Liver (tissue), 9 donors: ENCODE measurements around the gene SBF2. TPM values are rescaled to one million over a fixed set of nuclear protein-coding genes. Genes with fewer than 3 reads are reported as not detected.

Experiments used
- DNase-seq: peaks from one replicate; pipeline ENCODE4 v3.0.0-alpha.2; 2017; ENCODE audit warnings: low spot score
- H3K27ac ChIP-seq, 2 donors: one replicate each; pipeline ENCODE4 v1.7.0; 2013; ENCODE audit warnings: inconsistent platforms in 2 of 2, low read length in 2 of 2, control low read depth in 1 of 2, low read depth in 1 of 2, mild to moderate bottlenecking in 1 of 2
- H3K27me3 ChIP-seq, 4 donors: one replicate each; pipeline versions ENCODE4 v1.6.1 to v1.7.0; 2013; ENCODE audit warnings: low read length in 3 of 4, inconsistent platforms in 1 of 4, mild to moderate bottlenecking in 1 of 4, moderate library complexity in 1 of 4; ENCODE audit not compliant: control insufficient read depth in 4 of 4, insufficient read depth in 4 of 4
- H3K36me3 ChIP-seq, 4 donors: one replicate each; pipeline versions ENCODE4 v1.6.1 to v1.7.0; 2013; ENCODE audit warnings: low read length in 3 of 4, mild to moderate bottlenecking in 3 of 4, low read depth in 1 of 4, moderate library complexity in 1 of 4; ENCODE audit not compliant: control insufficient read depth in 4 of 4, insufficient read depth in 3 of 4
- H3K4me1 ChIP-seq, 4 donors: one replicate each; pipeline versions ENCODE4 v1.6.1 to v1.7.0; 2013; ENCODE audit warnings: low read length in 3 of 4, mild to moderate bottlenecking in 3 of 4, moderate library complexity in 1 of 4; ENCODE audit not compliant: control insufficient read depth in 4 of 4, insufficient read depth in 4 of 4
- H3K4me3 ChIP-seq, 3 donors: one replicate each; pipeline versions ENCODE4 v1.6.1 to v1.7.0; 2013; ENCODE audit warnings: low read length in 3 of 3, control low read depth in 1 of 3, low read depth in 1 of 3, mild to moderate bottlenecking in 1 of 3
- H3K9ac ChIP-seq, 2 donors: one replicate each; pipeline ENCODE4 v1.7.0; 2013; ENCODE audit warnings: low read length in 2 of 2, mild to moderate bottlenecking in 2 of 2, moderate library complexity in 2 of 2, control low read depth in 1 of 2, low read depth in 1 of 2
- H3K9me3 ChIP-seq, 4 donors: one replicate each; pipeline versions ENCODE4 v1.6.1 to v1.7.0; 2013; ENCODE audit warnings: low read length in 3 of 4; ENCODE audit not compliant: control insufficient read depth in 4 of 4
- ATF3 ChIP-seq: IDR thresholded peaks from 2 replicates; pipeline ENCODE4 v1.6.1; 2016; ENCODE audit warnings: antibody characterized with exemption
- FOXA1 ChIP-seq: IDR thresholded peaks from 2 replicates; pipeline ENCODE4 v1.6.1; 2016; ENCODE audit warnings: antibody characterized with exemption
- FOXA2 ChIP-seq: IDR thresholded peaks from 2 replicates; pipeline ENCODE4 v1.6.1; 2016; ENCODE audit warnings: antibody characterized with exemption
- HNF4A ChIP-seq, 2 donors: conservative IDR thresholded peaks; 2 replicates each; pipeline ENCODE4 v1.6.1; 2016; ENCODE audit warnings: antibody characterized with exemption in 2 of 2, mild to moderate bottlenecking in 2 of 2
- HNF4G ChIP-seq: IDR thresholded peaks from 2 replicates; pipeline ENCODE4 v1.6.1; 2016; ENCODE audit warnings: antibody characterized with exemption
- JUND ChIP-seq, 2 donors: IDR thresholded peaks; 2 replicates each; pipeline ENCODE4 v1.6.1; 2016; ENCODE audit warnings: antibody characterized with exemption in 2 of 2
- MAX ChIP-seq: IDR thresholded peaks from 2 replicates; pipeline ENCODE4 v1.6.1; 2016; ENCODE audit warnings: antibody characterized with exemption
- NR2F2 ChIP-seq: IDR thresholded peaks from 2 replicates; pipeline ENCODE4 v1.6.1; 2016; ENCODE audit warnings: antibody characterized with exemption
- RAD21 ChIP-seq, 2 donors: IDR thresholded peaks; 2 replicates each; pipeline ENCODE4 v1.6.1; 2016; ENCODE audit warnings: antibody characterized with exemption in 2 of 2, mild to moderate bottlenecking in 2 of 2
- RXRA ChIP-seq, 2 donors: IDR thresholded peaks; 2 replicates each; pipeline ENCODE4 v1.6.1; 2017 to 2018; ENCODE audit warnings: antibody characterized with exemption in 2 of 2, mild to moderate bottlenecking in 1 of 2
- SP1 ChIP-seq: IDR thresholded peaks from 2 replicates; pipeline ENCODE4 v1.6.1; 2018; ENCODE audit warnings: antibody characterized with exemption, mild to moderate bottlenecking
- YY1 ChIP-seq: IDR thresholded peaks from 2 replicates; pipeline ENCODE4 v1.6.1; 2016; ENCODE audit warnings: antibody characterized with exemption, mild to moderate bottlenecking
- ZBTB33 ChIP-seq: IDR thresholded peaks from 2 replicates; pipeline ENCODE4 v1.6.1; 2016; ENCODE audit warnings: antibody characterized with exemption
- WGBS: extraction: QIAGEN DNeasy Blood & Tissue Kit; methylation state at CpG from one replicate; pipeline ENCODE4 v1.1.7; 2013; 5-methylcytosine and 5-hydroxymethylcytosine counted together
- polyA plus RNA-seq, 2 donors: library from polyadenylated mRNA; stranded (reverse) in 1 of 2; unstranded in 1 of 2; fragments of 200-250 nt in 1 of 2; fragments of >200 nt in 1 of 2; fragmentation: Nextera tagmentation in 1 of 2; extraction: Ambion mirVana in 1 of 2; gene quantifications; one replicate each; pipeline versions ENCODE4 v1.2.1 to v1.2.3, GENCODE V29; 2013 to 2015
- total RNA-seq, 2 donors: library from RNA; depleted of rRNA; stranded (reverse); fragments of >200 nt; gene quantifications; one replicate each; pipeline ENCODE4 v1.2.3, GENCODE V29; 2014
- TF ChIP-seq, protein P1 (sequence below): IDR thresholded peaks from 2 replicates; pipeline ENCODE4 v1.6.1; 2016; ENCODE audit warnings: antibody characterized with exemption, mild to moderate bottlenecking
- donor health status: healthy.
- donor health status: healthy.
- donor health status: healthy.
- donor health status: healthy.
- donor health status: healthy.

The SBF2 gene
- total and polyA plus RNA-seq, 4 donors: 7.5 to 31.3 (median 14.7) TPM

DNA sequence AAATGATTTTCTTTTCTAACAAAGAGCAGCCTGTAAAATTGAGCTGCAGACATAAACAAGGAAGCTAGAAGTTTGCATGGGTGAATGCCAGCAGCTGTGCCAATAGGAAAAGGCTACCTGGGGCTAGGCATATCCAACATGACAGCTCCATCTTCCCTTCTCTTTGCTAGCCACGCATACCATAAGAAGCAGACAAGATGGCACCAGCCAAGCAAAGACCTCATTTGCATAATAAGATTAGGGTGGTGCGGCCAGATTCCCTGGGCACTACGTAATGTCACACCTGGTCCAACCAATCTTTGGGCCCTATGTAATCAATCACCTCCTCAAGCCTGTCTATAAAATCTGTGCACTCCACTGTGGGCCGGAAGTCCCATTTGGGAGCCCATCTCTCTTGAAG lies 521.8 kb downstream of the SBF2 start:
- 98% methylated on average over 4 of the region's 4 CpGs for WGBS
- no peak for DNase-seq
- H3K9ac ChIP-seq: no peak overlapping the region
- peaks cover 0 to 8% (median 2%) of the 10 kb centered on the region in 4 donors for H3K4me1 ChIP-seq
- no peaks in the 10 kb centered on the region for H3K9me3 ChIP-seq
- no peak overlapping the region for H3K4me3 ChIP-seq
- H3K36me3 ChIP-seq: no peaks in the 10 kb centered on the region
- TF ChIP-seq, protein P1, sequence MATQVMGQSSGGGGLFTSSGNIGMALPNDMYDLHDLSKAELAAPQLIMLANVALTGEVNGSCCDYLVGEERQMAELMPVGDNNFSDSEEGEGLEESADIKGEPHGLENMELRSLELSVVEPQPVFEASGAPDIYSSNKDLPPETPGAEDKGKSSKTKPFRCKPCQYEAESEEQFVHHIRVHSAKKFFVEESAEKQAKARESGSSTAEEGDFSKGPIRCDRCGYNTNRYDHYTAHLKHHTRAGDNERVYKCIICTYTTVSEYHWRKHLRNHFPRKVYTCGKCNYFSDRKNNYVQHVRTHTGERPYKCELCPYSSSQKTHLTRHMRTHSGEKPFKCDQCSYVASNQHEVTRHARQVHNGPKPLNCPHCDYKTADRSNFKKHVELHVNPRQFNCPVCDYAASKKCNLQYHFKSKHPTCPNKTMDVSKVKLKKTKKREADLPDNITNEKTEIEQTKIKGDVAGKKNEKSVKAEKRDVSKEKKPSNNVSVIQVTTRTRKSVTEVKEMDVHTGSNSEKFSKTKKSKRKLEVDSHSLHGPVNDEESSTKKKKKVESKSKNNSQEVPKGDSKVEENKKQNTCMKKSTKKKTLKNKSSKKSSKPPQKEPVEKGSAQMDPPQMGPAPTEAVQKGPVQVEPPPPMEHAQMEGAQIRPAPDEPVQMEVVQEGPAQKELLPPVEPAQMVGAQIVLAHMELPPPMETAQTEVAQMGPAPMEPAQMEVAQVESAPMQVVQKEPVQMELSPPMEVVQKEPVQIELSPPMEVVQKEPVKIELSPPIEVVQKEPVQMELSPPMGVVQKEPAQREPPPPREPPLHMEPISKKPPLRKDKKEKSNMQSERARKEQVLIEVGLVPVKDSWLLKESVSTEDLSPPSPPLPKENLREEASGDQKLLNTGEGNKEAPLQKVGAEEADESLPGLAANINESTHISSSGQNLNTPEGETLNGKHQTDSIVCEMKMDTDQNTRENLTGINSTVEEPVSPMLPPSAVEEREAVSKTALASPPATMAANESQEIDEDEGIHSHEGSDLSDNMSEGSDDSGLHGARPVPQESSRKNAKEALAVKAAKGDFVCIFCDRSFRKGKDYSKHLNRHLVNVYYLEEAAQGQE: no peak
- TF ChIP-seq FOXA1: no peak
- no peak for TF ChIP-seq JUND (IDR thresholded peaks at IDR 0.05)
- no peak for TF ChIP-seq HNF4G
- no peak for TF ChIP-seq SP1
- no peak for TF ChIP-seq NR2F2
- TF ChIP-seq HNF4A (conservative IDR thresholded peaks at IDR 0.05): no peak
- H3K27ac ChIP-seq: no peak overlapping the region
- H3K27me3 ChIP-seq: no peaks in the 10 kb centered on the region

- Histone ChIP-seq H3K9me3 (no peaks in the 10 kb centered on the region), H3K27ac (no peak overlapping the region), H3K9ac (no peak overlapping the region), H3K4me1 (peaks cover 0 to 8% (median 2%) of the 10 kb centered on the region in 4 donors), H3K36me3 (no peaks in the 10 kb centered on the region), H3K4me3 (no peak overlapping the region), H3K27me3 (no peaks in the 10 kb centered on the region)
- TF ChIP-seq SP1 (no peak), YY1 (no peak), HNF4A (conservative IDR thresholded peaks at IDR 0.05) (no peak)
- TF ChIP-seq, protein P1: no peak
- WGBS: 91% methylated on average over 1 of the region's 1 CpG
- no peak for DNase-seq
These were observed 522.9 kb downstream of the SBF2 start for GRCh38 chr11:9771071-9771511.

DNA sequence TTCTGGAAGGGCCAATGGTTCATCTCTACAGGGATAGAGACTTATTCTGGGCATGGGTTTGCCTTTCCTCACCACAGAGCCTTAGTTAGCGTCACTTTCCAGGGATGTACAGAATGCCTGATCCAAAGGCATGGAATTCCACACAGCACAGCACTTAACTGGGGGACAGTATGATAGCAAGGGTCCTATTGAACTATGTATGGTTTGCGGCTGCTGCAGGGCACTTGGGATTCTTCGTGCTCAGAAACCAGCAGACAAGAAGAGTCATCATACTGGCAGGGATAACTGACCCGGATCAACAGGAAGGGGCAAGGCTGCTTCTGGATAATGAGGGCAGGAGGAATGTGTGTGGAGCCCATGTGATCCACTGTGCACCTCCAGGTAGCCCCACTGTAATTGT lies 524.4 kb downstream of the SBF2 start:
- no peak overlapping the region for H3K9ac ChIP-seq
- H3K4me3 ChIP-seq: no peak overlapping the region
- H3K4me1 ChIP-seq: no peaks in the 10 kb centered on the region
- H3K9me3 ChIP-seq: no peaks in the 10 kb centered on the region
- DNase-seq: no peak
- no peak overlapping the region for H3K27ac ChIP-seq
- WGBS: 94% methylated on average over 4 of the region's 4 CpGs
- H3K36me3 ChIP-seq: no peaks in the 10 kb centered on the region
- H3K27me3 ChIP-seq: no peaks in the 10 kb centered on the region
- no peak for TF ChIP-seq ZBTB33
- TF ChIP-seq RAD21 (IDR thresholded peaks at IDR 0.05): no peak
- TF ChIP-seq SP1: no peak
- no peak for TF ChIP-seq ATF3
- no peak for TF ChIP-seq YY1
- TF ChIP-seq RXRA (IDR thresholded peaks at IDR 0.05): no peak
- no peak for TF ChIP-seq JUND (IDR thresholded peaks at IDR 0.05)
- no peak for TF ChIP-seq HNF4G
- TF ChIP-seq FOXA1: no peak
- no peak for TF ChIP-seq FOXA2
- no peak for TF ChIP-seq MAX
- TF ChIP-seq, protein P1: no peak
- no peak for TF ChIP-seq HNF4A (conservative IDR thresholded peaks at IDR 0.05)
